WTC11 (cell line): ENCODE data around the gene FHOD1. TPM values are rescaled to one million over a fixed set of nuclear protein-coding genes. Genes with fewer than 3 reads are reported as not detected.

Experiments used
- ATAC-seq: fragments of 200-7000 bp; cut with Tn5 transposase; 2 replicates; pipeline ENCODE4 v1.10.0; 2021; ENCODE audit warnings: mild to moderate bottlenecking, moderate library complexity
- CTCF ChIA-PET: fragments of 300-600 bp; sonication (Branson Sonifier 250); formaldehyde crosslinking; loops from one replicate; lab custom pipeline; 2021; ENCODE audit warnings: antibody characterized with exemption; lab: Charles Lee
- POLR2A ChIA-PET: fragments of 350-600 bp; sonication (Branson Sonifier 250); formaldehyde crosslinking; loops from one replicate; lab custom pipeline; 2021; ENCODE audit warnings: antibody characterized with exemption; lab: Charles Lee
- DNase-seq: peaks from one replicate; pipeline ENCODE4 v3.0.0; 2021; ENCODE audit warnings: low spot score
- H3K27ac Mint-ChIP-seq: 2 replicates; pipeline ENCODE4 v1.8.0; 2021; ENCODE audit warnings: mixed read lengths
- H3K27me3 Mint-ChIP-seq: 2 replicates; pipeline ENCODE4 v1.8.0; 2021; ENCODE audit warnings: low read depth, mild to moderate bottlenecking, moderate library complexity, mixed read lengths
- H3K36me3 Mint-ChIP-seq: 2 replicates; pipeline ENCODE4 v1.8.0; 2021; ENCODE audit warnings: mixed read lengths
- H3K4me1 Mint-ChIP-seq: 2 replicates; pipeline ENCODE4 v1.8.0; 2022; ENCODE audit warnings: mixed read lengths
- H3K4me3 Mint-ChIP-seq: 2 replicates; pipeline ENCODE4 v1.8.0; 2021; ENCODE audit warnings: mild to moderate bottlenecking, moderate library complexity, mixed read lengths
- H3K9me3 Mint-ChIP-seq: 2 replicates; pipeline ENCODE4 v1.8.0; 2021; ENCODE audit warnings: mixed read lengths
- AFF4 ChIP-seq: sonication (generic); formaldehyde crosslinking; IDR thresholded peaks from 2 replicates; pipeline ENCODE4 v1.8.1; 2023; ENCODE audit warnings: mild to moderate bottlenecking, missing genetic modification reagents, borderline replicate concordance
- ELF4 ChIP-seq: sonication (generic); formaldehyde crosslinking; IDR thresholded peaks from 2 replicates; pipeline ENCODE4 v1.8.1; 2022; ENCODE audit warnings: low read depth, mild to moderate bottlenecking, moderate library complexity, missing genetic modification reagents
- OVOL2 ChIP-seq: fragments of 250-450 bp; sonication (Bioruptor Pico); IDR thresholded peaks from 2 replicates; pipeline ENCODE4 v1.9.0; 2021; ENCODE audit warnings: mild to moderate bottlenecking, borderline replicate concordance
- RELA ChIP-seq: sonication (generic); formaldehyde crosslinking; IDR thresholded peaks from 2 replicates; pipeline ENCODE4 v1.8.1; 2022; ENCODE audit warnings: missing genetic modification reagents, mild to moderate bottlenecking, borderline replicate concordance
- SMAD3 ChIP-seq: sonication (generic); formaldehyde crosslinking; IDR thresholded peaks from 2 replicates; pipeline ENCODE4 v1.8.0; 2022; ENCODE audit warnings: missing genetic modification reagents, mild to moderate bottlenecking, borderline replicate concordance
- SP1 ChIP-seq: sonication (generic); formaldehyde crosslinking; conservative IDR thresholded peaks from 2 replicates; pipeline ENCODE4 v1.8.1; 2022; ENCODE audit warnings: missing genetic modification reagents
- TEAD4 ChIP-seq: sonication (generic); formaldehyde crosslinking; IDR thresholded peaks from 2 replicates; pipeline ENCODE4 v1.8.0; 2022; ENCODE audit warnings: mild to moderate bottlenecking, missing genetic modification reagents
- ZNF121 ChIP-seq: sonication (generic); formaldehyde crosslinking; IDR thresholded peaks from 2 replicates; pipeline ENCODE4 v1.8.0; 2023; ENCODE audit warnings: missing genetic modification reagents
- ZNF396 ChIP-seq: fragments of 250-450 bp; sonication (Bioruptor Pico); IDR thresholded peaks from 2 replicates; pipeline ENCODE4 v1.8.0; 2021; ENCODE audit warnings: mild to moderate bottlenecking, moderate library complexity, borderline replicate concordance
- ZNF423 ChIP-seq: fragments of 250-450 bp; sonication (Bioruptor Pico); IDR thresholded peaks from 2 replicates; pipeline ENCODE4 v2.1.2; 2022; ENCODE audit warnings: mild to moderate bottlenecking, moderate library complexity
- total RNA-seq: library from RNA; stranded (reverse); gene quantifications from 3 replicates; pipeline ENCODE4 v1.2.3, GENCODE V29; 2021
- TF ChIP-seq, protein P1 (sequence below): fragments of 200-600 bp; IDR thresholded peaks from 2 replicates; pipeline ENCODE4 v1.8.0; 2022; ENCODE audit warnings: antibody characterized with exemption
- TF ChIP-seq, protein P2 (sequence below): sonication (generic); formaldehyde crosslinking; IDR thresholded peaks from 2 replicates; pipeline ENCODE4 v1.8.1; 2022; ENCODE audit warnings: low read depth, mild to moderate bottlenecking, moderate library complexity, missing genetic modification reagents, borderline replicate concordance
- TF ChIP-seq, protein P3 (sequence below): sonication (generic); formaldehyde crosslinking; IDR thresholded peaks from 2 replicates; pipeline ENCODE4 v1.8.1; 2022; ENCODE audit warnings: missing genetic modification reagents, borderline replicate concordance
- TF ChIP-seq, protein P4 (sequence below): fragments of 250-450 bp; sonication (Bioruptor Pico); IDR thresholded peaks from 2 replicates; pipeline ENCODE4 v1.9.0; 2021; ENCODE audit warnings: mild to moderate bottlenecking

FHOD1 gene
- total RNA-seq, 1 experiment from 2014 or later, result 81.3 TPM

DNA sequence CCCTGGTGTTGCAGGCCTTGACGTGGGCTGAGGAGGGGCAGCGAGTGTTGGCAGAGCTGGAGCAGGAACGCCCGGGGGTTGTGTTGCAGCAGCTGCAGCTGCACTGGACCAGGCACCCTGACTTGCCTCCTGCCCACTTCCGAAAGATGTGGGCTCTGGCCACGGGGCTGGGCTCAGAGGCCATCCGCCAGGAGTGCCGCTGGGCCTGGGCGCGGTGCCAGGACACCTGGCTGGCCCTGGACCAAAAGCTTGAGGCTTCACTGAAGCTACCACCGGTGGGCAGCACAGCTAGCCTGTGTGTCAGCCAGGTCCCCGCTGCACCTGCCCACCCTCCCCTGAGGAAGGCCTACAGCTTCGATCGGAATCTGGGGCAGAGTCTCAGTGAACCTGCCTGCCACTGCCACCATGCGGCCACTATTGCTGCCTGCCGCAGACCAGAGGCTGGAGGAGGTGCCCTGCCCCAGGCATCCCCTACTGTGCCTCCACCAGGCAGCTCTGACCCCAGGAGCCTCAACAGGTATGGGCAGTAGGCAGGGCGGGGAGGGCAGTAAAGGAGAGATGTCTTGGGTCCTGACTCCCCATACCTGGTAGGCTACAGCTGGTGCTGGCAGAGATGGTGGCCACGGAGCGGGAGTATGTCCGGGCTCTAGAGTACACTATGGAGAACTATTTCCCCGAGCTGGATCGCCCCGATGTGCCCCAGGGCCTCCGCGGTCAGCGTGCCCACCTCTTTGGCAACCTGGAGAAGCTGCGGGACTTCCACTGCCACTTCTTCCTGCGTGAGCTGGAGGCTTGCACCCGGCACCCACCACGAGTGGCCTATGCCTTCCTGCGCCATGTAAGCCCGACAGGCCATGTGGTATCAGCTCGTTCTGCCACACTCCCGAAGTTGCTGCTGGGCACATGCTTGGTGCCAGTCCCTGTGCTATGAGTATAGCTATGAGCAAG lies 37.7 kb upstream of the FHOD1 start:
- ATAC-seq (peak; percentile 94), DNase-seq (peak; percentile 84)
- H3K9me3 Mint-ChIP-seq, result no peaks in the 10 kb centered on the region
- peaks cover 9% of the 10 kb centered on the region for H3K27me3 Mint-ChIP-seq
- POLR2A ChIA-PET, result interaction anchor here (0.6 to 1.3 kb wide), 4 partner anchors 18 to 147 kb away, joined by 3 to 6 read pairs (median 4); no protein-coding TSS in a partner anchor
- no peaks in the 10 kb centered on the region for H3K4me1 Mint-ChIP-seq
- no peak overlapping the region for H3K27ac Mint-ChIP-seq
- CTCF ChIA-PET, result interaction anchor here (0.5 to 4.0 kb wide), 77 partner anchors 11 to 850 kb away, joined by 3 to 92 read pairs (median 4); partner anchors contain the start of genes ATP6V0D1, CES3, ELMO3 and EXOC3L1
- TF ChIP-seq, protein P1, sequence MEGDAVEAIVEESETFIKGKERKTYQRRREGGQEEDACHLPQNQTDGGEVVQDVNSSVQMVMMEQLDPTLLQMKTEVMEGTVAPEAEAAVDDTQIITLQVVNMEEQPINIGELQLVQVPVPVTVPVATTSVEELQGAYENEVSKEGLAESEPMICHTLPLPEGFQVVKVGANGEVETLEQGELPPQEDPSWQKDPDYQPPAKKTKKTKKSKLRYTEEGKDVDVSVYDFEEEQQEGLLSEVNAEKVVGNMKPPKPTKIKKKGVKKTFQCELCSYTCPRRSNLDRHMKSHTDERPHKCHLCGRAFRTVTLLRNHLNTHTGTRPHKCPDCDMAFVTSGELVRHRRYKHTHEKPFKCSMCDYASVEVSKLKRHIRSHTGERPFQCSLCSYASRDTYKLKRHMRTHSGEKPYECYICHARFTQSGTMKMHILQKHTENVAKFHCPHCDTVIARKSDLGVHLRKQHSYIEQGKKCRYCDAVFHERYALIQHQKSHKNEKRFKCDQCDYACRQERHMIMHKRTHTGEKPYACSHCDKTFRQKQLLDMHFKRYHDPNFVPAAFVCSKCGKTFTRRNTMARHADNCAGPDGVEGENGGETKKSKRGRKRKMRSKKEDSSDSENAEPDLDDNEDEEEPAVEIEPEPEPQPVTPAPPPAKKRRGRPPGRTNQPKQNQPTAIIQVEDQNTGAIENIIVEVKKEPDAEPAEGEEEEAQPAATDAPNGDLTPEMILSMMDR, result peak; percentile 58
- TF ChIP-seq, protein P2, sequence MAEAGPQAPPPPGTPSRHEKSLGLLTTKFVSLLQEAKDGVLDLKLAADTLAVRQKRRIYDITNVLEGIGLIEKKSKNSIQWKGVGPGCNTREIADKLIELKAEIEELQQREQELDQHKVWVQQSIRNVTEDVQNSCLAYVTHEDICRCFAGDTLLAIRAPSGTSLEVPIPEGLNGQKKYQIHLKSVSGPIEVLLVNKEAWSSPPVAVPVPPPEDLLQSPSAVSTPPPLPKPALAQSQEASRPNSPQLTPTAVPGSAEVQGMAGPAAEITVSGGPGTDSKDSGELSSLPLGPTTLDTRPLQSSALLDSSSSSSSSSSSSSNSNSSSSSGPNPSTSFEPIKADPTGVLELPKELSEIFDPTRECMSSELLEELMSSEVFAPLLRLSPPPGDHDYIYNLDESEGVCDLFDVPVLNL (CRISPR knock-in tag), result no peak
- TF ChIP-seq ZNF423, result peak; percentile 65; the same call in 1 of the 2 replicates
- H3K4me3 Mint-ChIP-seq, result no peak overlapping the region
- H3K36me3 Mint-ChIP-seq, result no peaks in the 10 kb centered on the region

- ATAC-seq, result no peak
These were observed 36.7 kb upstream of the FHOD1 start for GRCh38 chr16:67283826-67284555.

More at GRCh38 chr16:67283826-67284555, 36.7 kb upstream of the FHOD1 start:
- Mint-ChIP-seq H3K9me3 (no peaks in the 10 kb centered on the region), H3K4me3 (no peak overlapping the region), H3K4me1 (no peaks in the 10 kb centered on the region)
- no peak for DNase-seq
- CTCF ChIA-PET, result interaction anchor here (0.5 to 4.0 kb wide), 74 partner anchors 11 to 849 kb away, joined by 3 to 92 read pairs (median 4); partner anchors contain the start of genes ATP6V0D1, CES3, ELMO3 and EXOC3L1
- TF ChIP-seq RELA (CRISPR knock-in tag) (no peak), TEAD4 (no peak), OVOL2 (CRISPR knock-in tag) (no peak), ZNF121 (CRISPR knock-in tag) (no peak), ZNF396 (no peak), AFF4 (CRISPR knock-in tag) (no peak), SP1 (CRISPR knock-in tag) (no peak), ELF4 (no peak), SMAD3 (no peak)
- TF ChIP-seq, protein P3, sequence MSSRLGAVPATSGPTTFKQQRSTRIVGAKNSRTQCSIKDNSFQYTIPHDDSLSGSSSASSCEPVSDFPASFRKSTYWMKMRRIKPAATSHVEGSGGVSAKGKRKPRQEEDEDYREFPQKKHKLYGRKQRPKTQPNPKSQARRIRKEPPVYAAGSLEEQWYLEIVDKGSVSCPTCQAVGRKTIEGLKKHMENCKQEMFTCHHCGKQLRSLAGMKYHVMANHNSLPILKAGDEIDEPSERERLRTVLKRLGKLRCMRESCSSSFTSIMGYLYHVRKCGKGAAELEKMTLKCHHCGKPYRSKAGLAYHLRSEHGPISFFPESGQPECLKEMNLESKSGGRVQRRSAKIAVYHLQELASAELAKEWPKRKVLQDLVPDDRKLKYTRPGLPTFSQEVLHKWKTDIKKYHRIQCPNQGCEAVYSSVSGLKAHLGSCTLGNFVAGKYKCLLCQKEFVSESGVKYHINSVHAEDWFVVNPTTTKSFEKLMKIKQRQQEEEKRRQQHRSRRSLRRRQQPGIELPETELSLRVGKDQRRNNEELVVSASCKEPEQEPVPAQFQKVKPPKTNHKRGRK, result no peak
- TF ChIP-seq, protein P4, sequence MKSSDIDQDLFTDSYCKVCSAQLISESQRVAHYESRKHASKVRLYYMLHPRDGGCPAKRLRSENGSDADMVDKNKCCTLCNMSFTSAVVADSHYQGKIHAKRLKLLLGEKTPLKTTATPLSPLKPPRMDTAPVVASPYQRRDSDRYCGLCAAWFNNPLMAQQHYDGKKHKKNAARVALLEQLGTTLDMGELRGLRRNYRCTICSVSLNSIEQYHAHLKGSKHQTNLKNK (CRISPR knock-in tag), result no peak
- TF ChIP-seq, all 79 proteins: peak for 0
- POLR2A ChIA-PET, result interaction anchor here (0.7 to 1.3 kb wide), 3 partner anchors 36 to 116 kb away, joined by 3 to 4 read pairs (median 3); no protein-coding TSS in a partner anchor
- H3K27me3 Mint-ChIP-seq, result peaks cover 12% of the 10 kb centered on the region
- H3K36me3 Mint-ChIP-seq, result no peaks in the 10 kb centered on the region
- H3K27ac Mint-ChIP-seq, result no peak overlapping the region
